CD4-positive, alpha-beta T cell treated with Interleukin-4 for 1 hour (primary cell): ENCODE measurements around the gene RCN2.
"Not testable (repeated sequence)": the region's sequence is repeated elsewhere in the genome, so short reads cannot be mapped to it uniquely, and the experiment has no call there.

ENCODE experiments used
- DNase-seq, 2 donors: peaks; one replicate each; pipeline ENCODE4 v3.0.0-alpha.2; 2020 to 2022

Gene RCN2

GRCh38 chr15:76931397-76932134 lies at the start of gene RCN2:
RCN2 (plus strand) TSS chr15:76931749; CDS start chr15:76931842, 93 bp downstream.
- peak; percentile 92 for DNase-seq

- DNase-seq, result no peak
These were observed 46.3 kb upstream of the RCN2 start for GRCh38 chr15:76885212-76885611.

- DNase-seq, result not testable (repeated sequence)
These were observed 44.0 kb upstream of the RCN2 start for GRCh38 chr15:76887280-76888141.

GRCh38 chr15:76892836-76893235 lies 38.7 kb upstream of the RCN2 start:
- not testable (repeated sequence) for DNase-seq

- DNase-seq, result no peak
These were observed 37.4 kb upstream of the RCN2 start for GRCh38 chr15:76894174-76894573.

GRCh38 chr15:76898102-76898501 lies 33.4 kb upstream of the RCN2 start:
- no peak for DNase-seq

- not testable (repeated sequence) for DNase-seq
These were observed 32.2 kb upstream of the RCN2 start for GRCh38 chr15:76899176-76899930.

- not testable (repeated sequence) for DNase-seq
These were observed 31.6 kb upstream of the RCN2 start for GRCh38 chr15:76899931-76900310.

- no peak for DNase-seq
These were observed 29.6 kb upstream of the RCN2 start for GRCh38 chr15:76901965-76902364.

- DNase-seq, result peak in 1 of 2 donors; percentile 53
These were observed 28.3 kb upstream of the RCN2 start for GRCh38 chr15:76903251-76903681.

GRCh38 chr15:76904461-76905012 lies 27.0 kb upstream of the RCN2 start:
- peak in 1 of 2 donors; percentile 15 for DNase-seq

GRCh38 chr15:76905013-76905839 lies 26.3 kb upstream of the RCN2 start, which contains the start of gene SCAPER:
SCAPER (minus strand) TSS chr15:76905340; CDS start chr15:76883817, 21,523 bp downstream.
- peak; percentile 92 for DNase-seq

GRCh38 chr15:76905855-76906254 lies 25.7 kb upstream of the RCN2 start:
- no peak for DNase-seq

- no peak for DNase-seq
These were observed 19.1 kb upstream of the RCN2 start for GRCh38 chr15:76912430-76912829.

GRCh38 chr15:76913737-76914136 lies 17.8 kb upstream of the RCN2 start:
- no peak for DNase-seq

GRCh38 chr15:76916369-76916768 lies 15.2 kb upstream of the RCN2 start:
- no peak for DNase-seq

- no peak for DNase-seq
These were observed 3.3 kb upstream of the RCN2 start for GRCh38 chr15:76928201-76928600.

GRCh38 chr15:76929011-76929760 lies 2.4 kb upstream of the RCN2 start:
- no peak for DNase-seq

- DNase-seq, result peak in 1 of 2 donors; percentile 3
These were observed 635 bp upstream of the RCN2 start for GRCh38 chr15:76930831-76931396.

- peak in 1 of 2 donors; percentile 4 for DNase-seq
These were observed 802 bp downstream of the RCN2 start for GRCh38 chr15:76932135-76932966.
